ENCODE results near the gene CREG1. TPM values are rescaled to one million over a fixed set of nuclear protein-coding genes. Genes with fewer than 3 reads are reported as not detected.
A peak's percentile ranks its signal among the peaks of the same experiment; 100 is the strongest.

CREG1 gene
- total RNA-seq, 2 experiments from 2014 or later = 9.7 to 10.0 TPM

DNA sequence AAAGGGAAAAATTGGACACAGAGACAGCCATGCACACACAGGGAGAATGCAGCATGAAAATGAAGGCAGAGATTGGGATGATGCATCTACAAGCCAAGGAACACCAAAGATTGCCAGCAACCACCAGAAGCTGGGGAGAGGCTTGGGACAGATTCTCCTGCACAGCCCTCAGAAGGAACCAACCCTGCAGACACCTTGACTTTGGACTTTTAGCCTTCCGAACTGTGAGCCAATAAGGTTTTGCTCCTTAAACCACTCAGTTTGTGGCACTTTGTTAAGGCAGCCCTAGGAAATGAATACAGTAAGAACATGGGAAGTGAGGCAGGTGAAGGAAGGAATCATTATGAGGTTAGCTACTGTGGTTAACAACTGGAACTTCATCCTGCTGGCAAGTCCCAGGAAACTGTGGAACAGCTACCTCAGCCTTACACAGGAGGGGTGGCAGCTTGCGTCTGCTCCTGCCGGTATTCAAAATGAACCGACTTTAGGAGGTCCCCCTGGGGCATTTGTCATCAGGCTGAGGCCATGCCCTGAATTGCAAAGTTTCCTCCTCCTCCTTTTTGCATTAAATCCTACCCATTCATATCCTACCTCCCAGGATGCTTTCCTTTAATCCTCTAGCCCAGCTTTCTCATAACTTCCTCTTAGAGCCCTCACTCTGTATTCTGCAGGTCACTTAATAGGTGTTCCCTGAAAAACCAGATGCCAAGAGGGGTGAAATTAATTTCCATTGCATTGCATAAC is 50.7 kb downstream of the CREG1 start:
- Mint-ChIP-seq H3K27me3 (no peaks in the 10 kb centered on the region), H3K4me3 (peak overlapping the region; percentile 56), H3K4me1 (ENCODE audit: low read depth) (peaks cover 96% of the 10 kb centered on the region), H3K9me3 (no peaks in the 10 kb centered on the region), H3K36me3 (ENCODE audit: low read depth) (peaks cover 79% of the 10 kb centered on the region), H3K27ac (peak overlapping the region; percentile 97)
- TF ChIP-seq, protein P1, sequence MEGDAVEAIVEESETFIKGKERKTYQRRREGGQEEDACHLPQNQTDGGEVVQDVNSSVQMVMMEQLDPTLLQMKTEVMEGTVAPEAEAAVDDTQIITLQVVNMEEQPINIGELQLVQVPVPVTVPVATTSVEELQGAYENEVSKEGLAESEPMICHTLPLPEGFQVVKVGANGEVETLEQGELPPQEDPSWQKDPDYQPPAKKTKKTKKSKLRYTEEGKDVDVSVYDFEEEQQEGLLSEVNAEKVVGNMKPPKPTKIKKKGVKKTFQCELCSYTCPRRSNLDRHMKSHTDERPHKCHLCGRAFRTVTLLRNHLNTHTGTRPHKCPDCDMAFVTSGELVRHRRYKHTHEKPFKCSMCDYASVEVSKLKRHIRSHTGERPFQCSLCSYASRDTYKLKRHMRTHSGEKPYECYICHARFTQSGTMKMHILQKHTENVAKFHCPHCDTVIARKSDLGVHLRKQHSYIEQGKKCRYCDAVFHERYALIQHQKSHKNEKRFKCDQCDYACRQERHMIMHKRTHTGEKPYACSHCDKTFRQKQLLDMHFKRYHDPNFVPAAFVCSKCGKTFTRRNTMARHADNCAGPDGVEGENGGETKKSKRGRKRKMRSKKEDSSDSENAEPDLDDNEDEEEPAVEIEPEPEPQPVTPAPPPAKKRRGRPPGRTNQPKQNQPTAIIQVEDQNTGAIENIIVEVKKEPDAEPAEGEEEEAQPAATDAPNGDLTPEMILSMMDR (IDR thresholded peaks at IDR 0.05) = no peak
- ChIA-PET POLR2A (interaction anchor here (1.0 to 8.8 kb wide), 13 partner anchors 8 to 70 kb away, joined by 3 to 148 read pairs (median 5); partner anchors contain the start of gene CD247), CTCF (interaction anchor here (1.5 to 6.0 kb wide), 4 partner anchors 14 to 65 kb away, joined by 4 to 62 read pairs (median 14); partner anchors contain the start of gene CD247)
- intact Hi-C loops (cut with micrococcal nuclease) = loop anchor here (5.0 kb wide), 1 partner anchor 51 kb away; no protein-coding TSS in a partner anchor
- no peak for ATAC-seq
- DNase-seq = no peak

DNA sequence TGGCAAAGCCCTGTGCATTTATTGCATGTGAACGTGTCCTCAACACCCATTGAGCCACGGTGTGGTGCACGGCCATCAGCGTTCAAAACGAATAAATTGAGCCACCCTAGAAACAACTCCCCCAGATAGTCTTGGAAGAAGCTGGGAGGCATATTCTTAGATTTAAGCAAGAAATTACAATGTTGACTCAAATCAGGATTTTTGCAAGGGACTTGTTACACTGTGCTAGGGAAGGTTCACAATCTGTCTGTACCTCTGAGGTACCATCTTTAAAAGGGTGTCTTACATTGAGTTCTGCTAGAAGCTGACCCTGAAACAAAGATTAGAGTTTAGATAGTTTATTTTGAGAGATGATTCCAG is 51.4 kb downstream of the CREG1 start:
- CTCF ChIA-PET = interaction anchor here (1.5 to 6.0 kb wide), 4 partner anchors 15 to 64 kb away, joined by 4 to 62 read pairs (median 14); partner anchors contain the start of gene CD247
- intact Hi-C loops (cut with micrococcal nuclease) = loop anchor here (5.0 kb wide), 1 partner anchor 50 kb away; no protein-coding TSS in a partner anchor
- Mint-ChIP-seq H3K4me3 (peak overlapping the region; percentile 56), H3K4me1 (ENCODE audit: low read depth) (peaks cover 96% of the 10 kb centered on the region), H3K27ac (peak overlapping the region; percentile 97), H3K36me3 (ENCODE audit: low read depth) (peaks cover 79% of the 10 kb centered on the region), H3K9me3 (no peaks in the 10 kb centered on the region), H3K27me3 (no peaks in the 10 kb centered on the region)
- DNase-seq (no peak), ATAC-seq (peak; percentile 14)
- TF ChIP-seq, protein P1 (IDR thresholded peaks at IDR 0.05) = no peak
- POLR2A ChIA-PET = interaction anchor here (0.9 to 8.8 kb wide), 13 partner anchors 9 to 71 kb away, joined by 3 to 148 read pairs (median 5); partner anchors contain the start of gene CD247

DNA sequence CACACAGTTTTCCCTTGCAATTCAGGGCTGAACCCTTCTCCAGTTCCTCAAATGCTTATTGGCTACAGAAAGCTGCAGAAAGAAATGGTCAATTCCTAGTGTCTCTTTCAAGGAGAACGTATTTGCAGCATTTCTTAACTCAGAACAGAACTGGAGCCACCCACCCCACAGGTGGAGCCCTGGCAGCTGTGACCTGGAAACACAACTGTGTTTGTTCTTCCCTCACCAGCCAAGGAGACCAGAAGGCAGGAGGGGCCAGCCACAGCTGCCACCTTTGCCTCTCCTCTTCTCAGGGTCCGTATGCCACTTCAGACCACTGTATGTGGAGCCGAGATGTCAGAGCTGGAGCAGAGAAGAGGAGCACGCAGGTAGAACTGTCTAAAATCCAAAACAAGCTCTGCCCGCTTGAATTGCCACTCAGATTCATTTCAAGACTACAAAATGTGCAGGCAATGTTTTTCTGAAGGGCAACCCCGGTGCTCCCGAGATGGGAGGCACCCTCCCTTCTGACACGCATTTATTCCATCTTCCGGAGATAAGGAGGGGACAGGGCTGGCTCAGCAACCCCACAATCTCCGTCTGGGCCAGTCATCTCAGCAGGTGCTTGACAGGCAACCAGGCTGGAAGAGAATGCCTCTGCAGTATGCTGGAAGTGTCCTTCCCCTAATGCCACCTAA is 51.9 kb downstream of the CREG1 start:
- CTCF ChIA-PET = interaction anchor here (1.4 to 6.0 kb wide), 5 partner anchors 15 to 64 kb away, joined by 4 to 62 read pairs (median 4); partner anchors contain the start of gene CD247
- peak; percentile 25 for ATAC-seq
- peak overlapping the region; percentile 97 for H3K27ac Mint-ChIP-seq
- no peaks in the 10 kb centered on the region for H3K9me3 Mint-ChIP-seq
- H3K36me3 Mint-ChIP-seq (ENCODE audit: low read depth) = peaks cover 78% of the 10 kb centered on the region
- TF ChIP-seq, protein P1 (IDR thresholded peaks at IDR 0.05) = no peak
- peaks cover 96% of the 10 kb centered on the region for H3K4me1 Mint-ChIP-seq (ENCODE audit: low read depth)
- intact Hi-C loops (cut with micrococcal nuclease) = loop anchor here (2.0 to 5.0 kb wide), 2 partner anchors 15 to 49 kb away; no protein-coding TSS in a partner anchor
- H3K27me3 Mint-ChIP-seq = no peaks in the 10 kb centered on the region
- DNase-seq = peak; percentile 61
- H3K4me3 Mint-ChIP-seq = peak overlapping the region; percentile 56
- POLR2A ChIA-PET = interaction anchor here (0.9 to 8.8 kb wide), 12 partner anchors 9 to 54 kb away, joined by 3 to 148 read pairs (median 6); partner anchors contain the start of gene CD247

DNA sequence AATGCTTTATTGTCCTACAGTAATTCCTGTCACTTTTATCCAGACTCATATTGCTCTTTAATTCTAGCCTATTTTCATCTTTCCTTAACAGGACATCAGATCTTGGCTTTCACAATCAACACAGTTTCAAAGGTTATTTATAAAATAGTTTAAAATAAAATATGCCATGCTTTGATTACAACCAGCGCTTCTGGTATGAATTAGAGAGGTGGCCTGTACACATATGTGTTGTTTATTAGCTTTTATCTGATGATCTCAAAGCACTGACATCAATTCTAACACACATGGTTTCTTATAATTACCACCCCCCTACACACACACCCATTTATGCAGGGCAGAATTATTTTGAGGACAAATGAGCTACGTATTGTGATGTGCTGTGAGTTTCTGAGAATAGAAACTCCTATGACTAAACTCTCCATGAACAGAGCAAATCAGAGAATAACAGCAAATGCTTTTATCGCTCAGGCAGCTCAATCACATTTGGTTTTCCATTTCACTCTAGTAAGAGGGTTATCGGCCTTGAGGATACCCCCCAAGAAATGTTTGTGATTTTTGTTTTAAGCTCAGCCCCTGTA is 53.2 kb downstream of the CREG1 start:
- intact Hi-C loops (cut with micrococcal nuclease) = loop anchor here (1.0 to 5.0 kb wide), 3 partner anchors 8 to 48 kb away; no protein-coding TSS in a partner anchor
- Mint-ChIP-seq H3K27ac (peak overlapping the region; percentile 97), H3K4me3 (peak overlapping the region; percentile 60), H3K9me3 (no peaks in the 10 kb centered on the region), H3K4me1 (ENCODE audit: low read depth) (peaks cover 98% of the 10 kb centered on the region), H3K36me3 (ENCODE audit: low read depth) (peaks cover 84% of the 10 kb centered on the region), H3K27me3 (no peaks in the 10 kb centered on the region)
- TF ChIP-seq, protein P1 (IDR thresholded peaks at IDR 0.05) = no peak
- ATAC-seq (peak; percentile 77), DNase-seq (no peak)
- CTCF ChIA-PET = interaction anchor here (0.7 to 6.0 kb wide), 14 partner anchors 11 to 76 kb away, joined by 3 to 62 read pairs (median 6); partner anchors contain the start of gene CD247
- POLR2A ChIA-PET = interaction anchor here (0.6 to 8.8 kb wide), 16 partner anchors 8 to 267 kb away, joined by 3 to 148 read pairs (median 6); partner anchors contain the start of gene CD247
